ENCODE results near the gene RRBP1.

RRBP1 gene

DNA sequence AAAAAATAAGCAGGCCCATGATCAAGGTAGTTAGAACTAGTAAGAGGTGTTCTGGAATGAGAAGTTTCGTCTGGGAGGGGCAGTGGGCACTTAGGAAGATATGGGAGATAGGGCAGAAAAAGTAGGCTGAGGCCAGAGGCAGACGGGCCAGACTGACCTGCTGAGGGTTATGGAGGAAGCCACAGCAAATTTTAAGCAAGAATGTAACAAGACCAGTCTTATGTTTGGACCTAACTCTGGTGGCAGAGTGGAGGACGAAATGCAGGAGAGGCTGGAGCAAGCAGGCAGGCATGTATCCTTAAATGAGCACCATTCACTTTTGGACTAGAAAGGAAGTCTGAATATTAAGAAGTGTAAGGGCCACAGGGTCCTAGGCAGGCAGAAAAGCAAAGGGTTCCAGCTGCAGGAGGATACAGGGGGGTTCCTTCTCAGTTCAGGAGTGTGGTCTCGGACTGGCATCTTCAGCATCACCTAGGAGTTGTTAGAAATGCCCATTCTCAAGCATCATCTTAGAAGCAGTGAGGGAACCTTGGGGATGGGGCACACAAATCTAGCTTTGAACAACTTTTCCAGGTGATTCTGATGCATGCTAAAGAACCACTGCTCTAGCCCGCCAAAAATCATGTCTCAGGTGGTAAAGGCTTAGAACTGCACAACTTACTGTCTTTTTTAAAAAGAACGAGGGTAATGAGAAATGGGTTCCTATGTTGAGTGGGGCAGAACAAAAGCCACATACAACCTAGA is 113.8 kb downstream of the RRBP1 start:
- DNase-seq = no peak
- intact Hi-C loops (cut with DNase I) = loop anchor here (1.0 kb wide), 1 partner anchor 115 kb away; no protein-coding TSS in a partner anchor

DNA sequence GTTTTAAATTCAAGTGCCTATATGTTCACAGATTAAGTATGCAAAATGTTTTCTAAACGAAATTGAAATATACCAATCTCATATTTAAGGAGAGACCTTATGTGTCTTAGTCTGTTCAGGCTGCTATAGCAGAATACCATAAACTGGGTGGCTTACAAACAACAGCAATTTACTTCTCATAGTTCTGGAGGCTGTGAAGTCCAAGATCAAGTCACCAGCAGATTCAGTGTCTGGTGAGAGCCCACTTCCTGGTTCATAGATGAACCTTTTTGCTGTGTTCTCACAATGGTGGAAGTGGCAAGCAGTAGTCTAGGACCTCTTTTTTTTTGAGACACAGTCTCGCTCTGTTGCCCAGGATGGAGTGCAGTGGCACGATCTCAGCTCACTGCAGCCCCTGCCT is 115.7 kb downstream of the RRBP1 start:
- DNase-seq = no peak
- intact Hi-C loops (cut with DNase I) = no loop called here

DNA sequence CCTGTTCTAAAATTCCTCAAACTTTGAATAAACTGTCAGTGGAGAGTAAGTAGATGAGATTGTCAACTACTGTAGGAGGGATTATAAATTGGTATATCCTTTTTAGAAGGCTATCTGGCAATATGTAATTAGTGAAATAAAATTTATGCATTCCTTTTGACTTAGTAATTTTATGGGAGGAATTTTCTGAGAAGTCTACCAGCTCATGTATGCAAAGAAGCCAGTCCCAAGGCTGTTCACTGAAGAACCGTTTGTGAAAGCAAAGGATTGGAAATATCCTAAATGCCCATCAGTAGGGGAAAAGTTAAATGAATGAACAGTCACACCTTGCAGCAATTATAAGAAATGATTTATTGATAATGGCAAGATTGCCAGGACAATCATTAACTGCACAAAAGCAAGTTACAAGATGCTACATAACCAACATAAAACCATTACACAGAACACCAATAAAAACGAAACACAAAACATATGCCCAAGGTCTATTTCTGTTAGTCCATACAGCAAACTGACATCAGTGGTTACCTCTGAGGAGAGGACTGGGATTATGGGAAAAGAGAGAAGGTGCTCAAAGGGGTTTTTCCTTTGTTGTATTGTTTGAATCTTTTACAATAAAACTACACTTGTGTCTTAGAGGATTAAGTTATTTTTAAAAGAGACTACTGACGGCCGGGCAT is 116.7 kb downstream of the RRBP1 start:
- DNase-seq = no peak
- intact Hi-C loops (cut with DNase I) = no loop called here
